GM19193 (cell line): ENCODE data around the gene ACTL8.

Source experiments
- POLR2A ChIP-seq: IDR thresholded peaks from 4 replicates; pipeline ENCODE4 v1.6.1; 2011; ENCODE audit not compliant: insufficient read depth, insufficient read length; ENCODE audit errors: extremely low read depth

Gene ACTL8

DNA sequence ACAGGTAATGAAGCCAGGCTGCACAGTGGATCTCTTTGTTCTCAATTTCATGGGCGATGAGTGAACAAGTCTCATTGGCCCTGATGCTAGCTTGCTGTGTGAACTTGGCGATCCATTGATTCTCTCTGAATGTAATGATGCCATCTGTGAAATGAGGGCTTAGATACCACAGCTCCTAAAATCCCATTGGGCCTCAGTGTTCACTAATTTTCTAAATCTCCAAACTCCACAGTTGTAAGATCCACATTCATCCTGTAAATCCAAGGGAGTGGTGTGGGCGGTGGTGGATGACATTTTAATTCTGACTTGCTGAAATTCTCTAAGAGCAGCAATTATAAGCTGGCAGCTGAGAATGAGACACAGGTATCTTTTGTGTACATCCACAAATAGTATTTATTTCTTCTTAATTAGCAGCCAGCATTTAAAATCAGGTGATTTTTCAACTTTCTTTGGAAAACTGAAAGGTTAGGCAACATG, 9.6 kb upstream of the ACTL8 start:
- no peak for TF ChIP-seq POLR2A

DNA sequence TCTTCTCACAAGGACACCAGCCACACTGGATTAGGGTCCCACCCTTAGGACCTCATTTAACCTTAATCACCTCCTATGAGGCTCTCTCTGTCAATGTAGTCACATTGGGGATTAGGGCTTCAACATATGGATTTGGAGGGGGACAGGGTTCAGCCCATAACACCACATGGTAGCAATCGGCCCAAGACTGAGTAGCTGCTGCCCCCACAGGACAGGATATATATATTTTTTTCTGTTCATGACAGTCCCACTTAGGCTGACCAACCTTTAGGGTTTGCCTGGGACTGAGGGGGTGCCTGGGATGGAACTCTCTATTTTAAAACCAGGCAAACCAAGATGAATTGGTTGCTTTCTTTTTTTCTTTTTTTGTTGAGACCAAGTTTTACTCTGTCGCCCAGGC, 8.2 kb upstream of the ACTL8 start:
- no peak for TF ChIP-seq POLR2A

DNA sequence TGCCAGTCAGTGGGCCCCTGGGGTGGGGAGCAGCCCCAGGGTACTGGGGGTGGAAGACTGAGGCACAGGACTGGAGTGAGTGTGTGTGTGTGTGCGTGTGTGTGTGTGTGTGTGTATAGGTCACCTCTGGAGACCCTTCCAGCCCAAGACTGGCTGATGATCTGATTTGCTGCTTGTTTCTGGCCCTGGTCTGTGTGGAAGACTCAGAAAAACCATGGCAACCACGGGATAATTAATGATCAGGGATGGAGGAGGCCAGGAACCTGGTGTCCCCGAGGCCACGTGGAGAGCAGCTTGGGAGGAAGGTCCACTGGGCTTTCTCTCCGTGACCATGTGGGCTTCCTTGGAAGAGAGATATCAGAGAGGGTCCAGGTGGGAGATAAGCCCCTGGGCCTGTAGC, 4.8 kb upstream of the ACTL8 start:
- no peak for TF ChIP-seq POLR2A

DNA sequence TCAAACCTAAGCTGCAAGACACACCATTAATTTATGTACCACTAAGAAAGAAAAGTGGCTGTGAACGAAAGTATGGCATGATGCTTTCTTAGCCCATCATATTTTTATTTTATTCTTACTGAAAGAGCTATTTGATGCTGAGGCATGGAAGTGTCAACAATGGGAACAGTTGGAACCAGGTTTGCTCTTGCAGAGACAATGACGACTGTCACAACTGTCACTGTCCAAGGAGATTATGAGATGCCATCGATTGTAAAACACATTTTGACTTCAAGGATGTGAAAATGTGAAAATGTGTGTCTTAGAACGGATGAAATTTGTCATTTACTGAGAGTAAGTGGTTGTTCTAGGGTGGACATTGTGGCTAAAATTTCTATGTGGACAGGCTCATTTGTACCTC, 2.8 kb upstream of the ACTL8 start:
- no peak for TF ChIP-seq POLR2A

DNA sequence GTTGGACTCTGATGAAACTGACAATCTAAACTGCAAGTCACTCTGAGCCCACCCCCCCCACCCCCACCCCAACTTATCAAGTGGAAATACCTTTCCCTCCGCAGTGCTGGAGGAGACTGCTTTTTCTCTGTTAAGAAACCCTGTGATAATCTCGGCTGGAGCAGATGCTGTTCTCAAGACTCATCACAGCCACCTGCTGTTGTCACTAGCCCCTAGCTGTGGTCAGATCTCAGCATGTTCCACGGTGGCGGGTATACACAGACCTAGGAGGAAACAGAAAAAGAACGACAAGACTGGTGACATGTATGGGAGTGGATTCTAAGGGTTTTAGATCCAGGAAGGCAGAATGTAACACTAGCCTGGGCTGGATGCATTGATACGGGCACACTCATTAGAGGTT, 2.3 kb downstream of the ACTL8 start:
- no peak for TF ChIP-seq POLR2A

DNA sequence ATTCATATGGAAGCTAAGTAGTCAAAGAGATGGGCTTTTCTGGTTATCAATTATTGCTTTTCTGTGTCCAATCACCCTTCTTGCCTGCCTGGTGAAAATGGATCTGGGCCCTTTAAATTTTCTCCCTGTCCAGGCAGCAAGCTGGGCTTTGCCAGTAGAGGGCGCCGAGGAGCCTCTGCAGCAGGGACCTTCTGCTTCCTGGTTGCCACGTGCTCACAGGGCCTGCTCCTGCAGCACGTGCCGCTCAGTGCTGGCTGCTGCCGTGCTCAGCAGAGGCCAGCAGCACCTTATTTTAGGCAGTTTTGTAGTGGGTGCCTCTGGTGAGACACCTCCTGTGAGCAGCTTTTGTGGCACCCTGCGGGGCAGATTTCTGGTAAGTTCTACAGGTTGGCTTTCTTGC, 4.0 kb downstream of the ACTL8 start:
- no peak for TF ChIP-seq POLR2A

DNA sequence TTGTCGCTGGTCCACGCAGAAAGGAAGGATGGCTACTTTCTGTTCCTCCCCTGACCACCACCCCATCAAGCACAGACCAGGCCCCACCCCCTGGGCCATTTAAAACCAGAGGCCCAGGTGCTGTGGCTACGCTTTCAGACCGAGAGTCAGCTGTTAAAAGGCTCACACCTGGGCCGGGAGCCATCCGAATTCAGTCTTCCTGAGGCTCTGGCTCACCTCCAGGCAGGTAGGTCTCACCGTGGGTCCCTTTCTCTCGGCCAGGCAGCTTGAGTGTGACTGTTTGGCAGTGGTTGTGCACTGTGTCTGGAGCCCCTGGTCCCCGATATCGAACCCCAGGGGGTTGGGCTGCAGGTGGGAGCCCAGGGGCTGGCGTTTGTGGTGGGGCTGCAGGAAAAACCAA, 7.2 kb downstream of the ACTL8 start:
- TF ChIP-seq POLR2A = no peak

DNA sequence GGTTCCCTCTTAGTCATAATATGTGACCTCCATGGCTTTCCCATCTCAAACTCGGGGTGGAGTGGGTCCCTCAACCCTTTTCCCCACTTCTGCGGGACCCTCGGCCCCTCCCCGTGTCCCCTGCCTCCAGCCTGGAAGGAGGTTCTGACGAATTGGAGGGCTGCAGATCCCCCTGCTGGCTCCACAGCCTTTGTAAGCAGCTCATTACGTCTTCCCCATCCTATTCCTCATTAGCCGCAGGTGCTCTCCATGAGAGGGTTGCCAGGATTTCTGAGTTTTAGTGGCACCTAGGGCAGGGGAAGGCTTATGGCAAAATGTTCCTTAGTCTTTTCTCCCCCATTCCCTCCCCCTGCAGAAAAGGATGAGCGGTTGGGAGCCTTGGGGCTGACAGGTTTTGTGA, 8.3 kb downstream of the ACTL8 start:
- TF ChIP-seq POLR2A = no peak

DNA sequence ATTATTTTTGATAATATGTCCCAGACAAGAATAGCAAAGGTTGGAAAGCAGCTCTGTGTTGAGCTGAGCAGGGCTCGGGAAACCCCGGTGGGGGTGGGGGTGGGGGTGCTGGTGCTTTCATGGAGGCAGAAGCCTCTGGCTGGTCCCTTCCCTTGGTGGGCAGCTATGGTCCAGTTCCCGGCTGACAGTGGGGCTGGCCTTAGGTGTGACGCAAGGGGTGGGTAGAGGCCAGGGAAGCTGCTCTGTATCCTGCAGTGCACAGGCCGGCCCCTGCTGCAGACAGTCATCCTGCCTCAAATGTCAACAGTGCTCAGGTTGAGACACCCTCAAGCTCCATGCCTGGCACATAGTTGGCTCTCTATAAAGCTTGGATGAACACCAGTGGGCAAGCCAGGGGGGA, 8.9 kb downstream of the ACTL8 start:
- no peak for TF ChIP-seq POLR2A

DNA sequence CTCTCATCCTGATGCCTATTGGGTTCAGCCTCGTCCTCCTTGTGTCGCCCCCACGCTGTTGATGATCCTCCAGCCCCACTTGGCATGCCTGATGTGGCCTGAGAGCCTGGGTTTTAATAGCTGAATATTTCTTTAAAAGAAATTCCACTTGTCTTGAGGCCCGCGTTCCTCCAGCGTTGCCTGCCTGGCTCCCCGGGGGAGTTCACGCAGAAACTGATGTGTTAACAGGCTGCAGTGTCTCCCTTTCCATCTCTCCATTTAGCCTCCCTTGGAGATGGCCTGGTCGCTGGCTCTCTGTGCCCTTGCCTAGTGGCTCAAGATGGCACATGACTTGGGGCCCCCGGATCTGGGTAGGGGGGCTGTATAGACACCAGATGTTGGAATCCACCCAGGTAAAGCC, 9.5 kb downstream of the ACTL8 start:
- no peak for TF ChIP-seq POLR2A

DNA sequence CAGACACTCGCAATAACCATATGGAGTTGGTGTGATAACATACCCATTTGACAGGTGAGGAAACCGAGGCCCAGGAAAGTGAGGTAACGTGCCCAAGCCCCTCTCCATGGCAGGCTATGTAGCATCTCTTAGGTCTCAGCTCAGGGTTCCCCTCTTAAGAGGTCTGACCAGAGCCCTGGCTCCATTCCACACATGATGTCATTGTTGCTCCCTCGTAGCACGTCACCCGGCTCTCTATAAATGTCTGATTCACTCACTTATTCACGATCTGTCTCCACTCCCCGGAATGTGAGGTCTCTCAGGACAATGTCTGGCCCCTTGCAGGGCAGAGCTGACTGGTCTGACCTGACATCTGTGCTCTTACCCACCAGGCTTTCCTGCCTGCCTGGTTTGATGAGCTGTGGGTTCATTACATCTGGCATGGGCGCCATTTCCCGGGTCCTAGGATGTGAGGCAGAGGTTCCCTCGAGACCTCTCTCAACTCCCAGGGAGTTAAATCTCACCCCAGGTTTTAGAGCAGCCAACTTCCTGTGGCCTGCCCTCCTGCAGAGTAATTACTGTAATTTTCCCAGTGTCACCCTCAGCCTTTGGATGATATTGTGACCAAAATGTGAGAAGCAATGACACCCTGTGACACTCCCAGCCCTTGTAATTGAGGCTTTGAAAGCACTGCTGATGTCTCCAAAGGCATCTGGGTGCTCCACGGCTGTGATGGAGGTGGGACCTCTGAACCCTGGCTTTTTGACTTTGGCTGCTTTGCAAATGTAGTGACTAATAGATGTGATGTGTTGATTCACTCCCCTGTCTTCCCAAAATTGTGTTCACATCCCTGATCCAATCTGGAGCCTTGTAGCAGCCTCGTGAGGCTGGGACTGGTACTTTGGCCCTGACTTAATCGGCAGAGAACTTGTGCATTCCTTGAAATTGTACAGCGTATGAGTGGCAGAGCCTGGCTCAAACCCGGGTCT, 10.6 kb downstream of the ACTL8 start:
- no peak for TF ChIP-seq POLR2A

DNA sequence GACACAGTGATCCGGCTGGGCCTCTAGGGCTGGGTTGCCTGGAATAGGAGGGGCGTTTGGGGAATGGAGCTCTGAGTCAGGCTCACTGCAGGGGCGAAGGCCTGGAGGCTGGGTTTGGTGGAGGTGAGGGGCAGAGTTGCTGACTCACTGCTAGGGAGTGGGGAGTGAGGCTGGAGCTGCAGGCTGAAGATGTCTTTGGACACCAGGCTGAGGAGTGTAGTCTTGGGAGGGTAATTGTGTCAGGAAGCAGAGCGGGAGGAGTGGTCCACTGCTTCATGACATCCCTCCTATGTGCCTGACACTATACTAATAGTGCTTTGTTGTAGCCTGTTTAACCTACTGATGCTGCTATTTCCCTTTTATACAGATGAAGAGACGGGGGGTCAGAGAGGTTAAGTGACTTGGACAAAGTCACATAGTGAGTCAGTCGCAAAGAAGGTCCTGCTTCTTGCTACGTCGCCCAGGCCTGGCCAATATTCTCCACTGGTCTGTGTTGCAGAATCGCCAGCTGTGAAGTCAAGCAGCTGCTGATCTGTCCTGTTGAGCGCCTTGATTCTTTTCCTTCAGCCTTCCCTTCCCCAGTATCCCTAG, 13.6 kb downstream of the ACTL8 start:
- TF ChIP-seq POLR2A = no peak

DNA sequence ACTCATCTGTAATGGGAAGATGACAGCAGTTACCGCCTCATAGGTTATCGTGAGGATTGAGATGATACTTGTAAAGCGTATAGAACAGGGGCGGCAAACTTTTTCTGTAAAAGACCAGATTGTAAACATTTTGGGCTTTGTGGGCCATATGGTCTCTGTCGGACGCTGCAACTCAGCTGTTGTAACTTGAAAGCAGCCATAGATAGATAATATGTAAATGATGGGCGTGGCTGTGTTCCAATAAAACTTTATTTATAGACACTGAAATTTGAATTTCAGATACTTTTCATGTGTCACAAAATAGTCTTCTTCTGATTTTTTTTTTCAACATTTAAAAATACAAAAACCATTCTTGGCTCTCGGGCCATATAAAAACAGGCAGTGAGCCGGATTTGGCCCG, 15.8 kb downstream of the ACTL8 start:
- TF ChIP-seq POLR2A = no peak

DNA sequence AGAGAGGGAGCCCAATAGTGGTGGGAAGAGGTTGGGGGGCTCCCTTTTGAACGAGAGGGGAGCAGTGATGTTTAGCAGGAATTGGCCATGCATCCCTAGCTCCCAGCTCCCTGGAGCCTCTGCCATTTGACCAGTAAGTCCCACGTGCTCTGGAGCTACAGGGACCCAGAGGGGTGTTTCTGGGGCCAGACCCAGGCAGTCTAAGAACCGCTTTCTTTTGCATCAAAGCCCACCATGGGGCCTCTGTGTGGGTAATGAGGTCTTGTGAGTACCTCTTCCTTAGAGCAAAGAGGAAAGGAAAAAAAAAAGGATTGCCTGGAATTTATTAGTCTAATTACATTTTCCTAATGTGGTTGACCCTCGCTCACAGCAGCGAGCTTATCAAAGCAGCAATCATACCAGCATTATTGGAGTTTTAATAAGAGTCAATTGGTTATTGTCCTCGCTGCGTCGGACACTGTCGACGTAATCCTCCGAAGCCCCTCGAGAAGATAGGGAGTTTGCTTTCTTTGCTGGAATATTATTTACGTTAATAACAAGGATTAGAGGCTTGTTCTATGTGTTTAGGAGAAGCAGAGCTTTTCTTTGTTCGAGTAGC, 17.6 kb downstream of the ACTL8 start:
- TF ChIP-seq POLR2A = no peak

DNA sequence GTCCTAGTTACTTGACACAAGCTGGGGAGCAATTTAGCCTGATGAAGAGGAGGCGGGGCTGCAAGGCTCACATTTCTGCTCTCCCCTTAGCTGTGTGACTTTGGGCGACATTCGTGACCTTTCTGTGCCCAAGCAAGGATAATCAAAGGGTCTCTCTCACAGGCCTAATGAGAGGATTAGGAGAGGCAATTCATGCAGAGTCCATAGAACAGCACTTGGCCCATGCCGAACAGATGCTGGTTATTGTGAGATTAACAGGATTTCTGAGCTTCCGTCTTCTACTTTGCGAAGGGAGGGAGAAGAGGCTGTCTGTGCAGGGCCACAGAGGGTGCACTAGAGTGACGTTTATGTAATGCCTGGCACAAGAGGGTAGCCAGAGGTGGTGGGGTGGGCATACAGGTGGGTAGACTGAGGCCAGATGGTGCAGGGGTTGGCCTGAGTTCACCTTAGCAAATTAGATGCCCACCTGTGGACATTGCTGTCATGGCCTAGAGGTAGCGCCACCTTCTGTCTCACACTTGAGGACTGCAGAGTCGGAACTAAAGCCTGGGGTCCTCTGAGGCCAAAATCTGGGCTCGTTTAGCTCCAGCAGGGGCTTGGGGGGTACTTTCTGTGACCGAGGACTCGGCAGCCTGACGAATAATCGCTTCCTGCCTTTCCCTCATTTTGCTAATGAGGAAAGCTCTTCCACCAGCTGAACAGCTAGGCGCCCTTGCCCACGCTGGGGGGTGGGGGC, 18.6 kb downstream of the ACTL8 start:
- no peak for TF ChIP-seq POLR2A

DNA sequence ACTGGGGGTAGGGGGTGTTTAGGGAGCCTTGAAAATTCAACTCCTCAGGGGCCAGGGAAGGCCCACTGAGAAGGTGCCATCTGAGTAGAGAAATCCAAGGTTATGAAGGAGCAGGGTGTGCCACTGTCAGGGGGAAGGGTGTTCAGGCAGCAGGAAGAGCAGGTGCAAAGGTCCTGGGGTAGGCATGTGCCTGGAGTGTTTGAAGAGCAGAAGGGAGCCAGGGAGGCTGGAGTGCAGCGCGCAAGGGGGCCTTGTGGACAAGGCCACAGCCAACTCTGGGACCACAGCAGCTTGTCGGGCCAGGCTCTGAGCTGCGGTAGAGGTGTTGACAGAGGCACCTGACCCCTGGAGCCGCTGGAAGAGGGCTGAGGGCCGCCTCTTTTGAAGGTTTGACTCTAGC, 19.3 kb downstream of the ACTL8 start:
- TF ChIP-seq POLR2A = no peak

DNA sequence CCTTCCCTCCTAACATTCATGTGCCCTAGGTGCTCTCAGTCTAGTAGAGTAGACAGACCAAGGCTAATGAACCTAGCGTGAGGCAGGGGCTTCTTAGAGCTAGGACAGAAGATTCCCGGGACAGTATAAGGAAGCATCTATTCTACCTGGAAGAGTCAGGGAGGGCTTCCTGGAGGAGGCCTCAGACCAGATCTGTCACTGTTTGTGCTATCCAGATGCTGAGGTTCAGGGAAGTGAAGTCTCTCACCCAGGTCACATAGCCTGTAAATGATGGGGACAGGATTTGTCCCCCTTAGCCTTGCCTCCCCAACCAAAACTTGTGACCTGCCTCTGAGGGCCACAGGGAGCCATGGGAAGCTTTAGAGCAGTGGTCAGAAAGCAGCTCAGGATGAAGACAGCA, 20.7 kb downstream of the ACTL8 start:
- TF ChIP-seq POLR2A = no peak
